Nasal cavity respiratory epithelium epithelial cell of viscerocranial mucosa (primary cell): Measurements from ENCODE around the gene PNLIPRP2. TPM values are rescaled to one million over a fixed set of nuclear protein-coding genes. Genes with fewer than 3 reads are reported as not detected.

Source experiments
- total RNA-seq: library from RNA; depleted of rRNA; stranded (reverse); fragments of >200 nt; gene quantifications from 2 replicates; pipeline ENCODE4 v1.2.3, GENCODE V29; 2014

Gene PNLIPRP2
- total RNA-seq, result not detected in 2 replicates

GRCh38 chr10:116620423-116621400 is at the start of gene PNLIPRP2:
PNLIPRP2 (plus strand) TSS chr10:116620953.

GRCh38 chr10:116590590-116591444 is 29.9 kb upstream of the PNLIPRP2 start, which contains the start of gene PNLIPRP1:
PNLIPRP1 (plus strand) TSS chr10:116590959; CDS start chr10:116591130, 171 bp downstream.

Other genes starting within 250 kb of the PNLIPRP2 start
- 29.0 and 171 TPM in 2 replicates for gene PNLIPRP3, start 193.1 kb upstream of the PNLIPRP2 start, total RNA-seq
- gene PNLIP, start 75.0 kb upstream of the PNLIPRP2 start, total RNA-seq, result not detected in 2 replicates
- not detected in 2 replicates for gene PNLIPRP1, start 30.0 kb upstream of the PNLIPRP2 start, total RNA-seq
- gene HSPA12A, start 121.6 kb downstream of the PNLIPRP2 start, total RNA-seq, result 2.7 and 9.1 TPM in 2 replicates
- gene ENO4, start 228.5 kb downstream of the PNLIPRP2 start, total RNA-seq, result not detected in 2 replicates